Astrocyte (in vitro differentiated cells and primary cell): ENCODE data around the gene LHPP. TPM values are rescaled to one million over a fixed set of nuclear protein-coding genes. Genes with fewer than 3 reads are reported as not detected.

Experiments used
- DNase-seq: peaks from one replicate; pipeline ENCODE4 v3.0.0-alpha.2; 2010; ENCODE audit warnings: low read depth
- FAIRE-seq: peaks from 2 replicates; lab custom pipeline; 2011; peaks lifted over from hg19 to GRCh38; lab: Jason Lieb, UNC
- H2AFZ ChIP-seq: 2 replicates; pipeline ENCODE4 v1.6.0; 2012; ENCODE audit warnings: low read depth, low read length, inconsistent platforms
- H3K27ac ChIP-seq: 2 replicates; pipeline ENCODE4 v1.5.1; 2011; ENCODE audit warnings: low read depth, low read length, inconsistent platforms
- H3K27me3 ChIP-seq: 2 replicates; pipeline ENCODE4 v1.6.0; 2011; ENCODE audit warnings: low read length, inconsistent platforms; ENCODE audit not compliant: insufficient read depth
- H3K36me3 ChIP-seq: 2 replicates; pipeline ENCODE4 v1.5.1; 2011; ENCODE audit warnings: low read length, inconsistent platforms; ENCODE audit not compliant: insufficient read depth
- H3K4me1 ChIP-seq: 2 replicates; pipeline ENCODE4 v1.5.1; 2011; ENCODE audit warnings: low read length, inconsistent platforms; ENCODE audit not compliant: insufficient read depth
- H3K4me2 ChIP-seq: 2 replicates; pipeline ENCODE4 v1.6.0; 2012; ENCODE audit warnings: low read length, inconsistent platforms
- H3K4me3 ChIP-seq: 2 replicates; pipeline ENCODE4 v1.5.1; 2011; ENCODE audit warnings: low read depth, mild to moderate bottlenecking, low read length, inconsistent platforms; ENCODE audit not compliant: insufficient read depth
- H3K79me2 ChIP-seq: 2 replicates; pipeline ENCODE4 v1.6.0; 2012; ENCODE audit warnings: mild to moderate bottlenecking, low read length, inconsistent platforms; ENCODE audit not compliant: insufficient read depth
- H3K9ac ChIP-seq: 2 replicates; pipeline ENCODE4 v1.6.0; 2012; ENCODE audit warnings: mild to moderate bottlenecking, low read length, inconsistent platforms
- H3K9me3 ChIP-seq: 2 replicates; pipeline ENCODE4 v1.5.1; 2012; ENCODE audit warnings: low read depth, mild to moderate bottlenecking, low read length, inconsistent platforms; ENCODE audit not compliant: insufficient read depth
- H4K20me1 ChIP-seq: 2 replicates; pipeline ENCODE4 v1.6.0; 2012; ENCODE audit warnings: low read length, inconsistent platforms; ENCODE audit not compliant: insufficient read depth
- H3K27ac Mint-ChIP-seq: one replicate; pipeline ENCODE4 v1.8.0; 2021; ENCODE audit warnings: mild to moderate bottlenecking, mixed read lengths; ENCODE audit not compliant: unreplicated experiment
- H3K27me3 Mint-ChIP-seq: one replicate; pipeline ENCODE4 v1.8.0; 2021; ENCODE audit warnings: low read depth, mixed read lengths; ENCODE audit not compliant: unreplicated experiment
- H3K36me3 Mint-ChIP-seq: one replicate; pipeline ENCODE4 v1.8.0; 2021; ENCODE audit warnings: low read depth, mixed read lengths; ENCODE audit not compliant: unreplicated experiment
- H3K4me1 Mint-ChIP-seq: one replicate; pipeline ENCODE4 v1.8.0; 2021; ENCODE audit warnings: low read depth, mixed read lengths; ENCODE audit not compliant: unreplicated experiment
- H3K4me3 Mint-ChIP-seq: one replicate; pipeline ENCODE4 v1.8.0; 2021; ENCODE audit warnings: mild to moderate bottlenecking, moderate library complexity, mixed read lengths; ENCODE audit not compliant: unreplicated experiment
- H3K9me3 Mint-ChIP-seq: one replicate; pipeline ENCODE4 v1.8.0; 2021; ENCODE audit warnings: mild to moderate bottlenecking, mixed read lengths; ENCODE audit not compliant: unreplicated experiment
- EZH2 ChIP-seq: IDR thresholded peaks from 2 replicates; pipeline ENCODE4 v1.6.1; 2012; ENCODE audit warnings: mild to moderate bottlenecking, low read length, inconsistent platforms; ENCODE audit not compliant: insufficient read depth
- total RNA-seq: library from RNA; stranded (reverse); gene quantifications from 2 replicates; pipeline ENCODE4 v1.2.1, GENCODE V29; 2021
- TF ChIP-seq, protein P1 (sequence below): IDR thresholded peaks from 2 replicates; pipeline ENCODE4 v1.5.1; 2011; ENCODE audit warnings: low read depth, mild to moderate bottlenecking, inconsistent platforms, low read length, moderate library complexity; ENCODE audit not compliant: insufficient read depth

Gene LHPP
- total RNA-seq, 1 donor from 2014 or later: 6.9 TPM

DNA sequence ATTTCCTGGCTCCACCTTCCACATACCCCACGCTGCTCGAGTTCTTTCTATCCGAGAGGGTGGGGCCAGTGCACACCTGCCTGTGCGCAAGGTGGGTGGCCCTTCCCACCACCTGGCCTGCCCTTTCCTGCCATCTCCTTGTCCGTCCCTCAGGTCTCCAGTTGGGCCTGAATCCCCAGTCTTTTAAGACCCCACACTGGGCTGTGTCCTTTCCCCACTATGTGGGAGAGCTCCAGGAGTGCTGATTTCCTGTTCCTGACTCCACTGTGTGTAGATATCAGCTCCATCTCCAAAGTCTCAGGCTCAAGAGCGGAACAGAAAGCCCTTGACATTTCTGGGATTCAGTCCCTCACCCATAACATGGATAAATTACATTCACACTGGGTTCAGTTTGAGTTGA lies 20.1 kb downstream of the LHPP start:
- Histone ChIP-seq H2AFZ (no peak overlapping the region), H3K9ac (no peak overlapping the region), H3K79me2 (no peaks in the 10 kb centered on the region), H3K36me3 (no peaks in the 10 kb centered on the region), H3K27ac (no peak overlapping the region), H3K4me2 (no peak overlapping the region), H3K27me3 (no peaks in the 10 kb centered on the region), H3K4me1 (no peaks in the 10 kb centered on the region), H4K20me1 (peaks cover 10% of the 10 kb centered on the region), H3K4me3 (no peak overlapping the region), H3K9me3 (no peaks in the 10 kb centered on the region)
- Mint-ChIP-seq H3K4me3 (peak overlapping the region; percentile 54), H3K36me3 (peaks cover 14% of the 10 kb centered on the region), H3K4me1 (peaks cover 4% of the 10 kb centered on the region), H3K27me3 (peaks cover 8% of the 10 kb centered on the region), H3K27ac (no peak overlapping the region), H3K9me3 (peaks cover 3% of the 10 kb centered on the region)
- no peak for DNase-seq
- no peak for FAIRE-seq
- TF ChIP-seq, protein P1, sequence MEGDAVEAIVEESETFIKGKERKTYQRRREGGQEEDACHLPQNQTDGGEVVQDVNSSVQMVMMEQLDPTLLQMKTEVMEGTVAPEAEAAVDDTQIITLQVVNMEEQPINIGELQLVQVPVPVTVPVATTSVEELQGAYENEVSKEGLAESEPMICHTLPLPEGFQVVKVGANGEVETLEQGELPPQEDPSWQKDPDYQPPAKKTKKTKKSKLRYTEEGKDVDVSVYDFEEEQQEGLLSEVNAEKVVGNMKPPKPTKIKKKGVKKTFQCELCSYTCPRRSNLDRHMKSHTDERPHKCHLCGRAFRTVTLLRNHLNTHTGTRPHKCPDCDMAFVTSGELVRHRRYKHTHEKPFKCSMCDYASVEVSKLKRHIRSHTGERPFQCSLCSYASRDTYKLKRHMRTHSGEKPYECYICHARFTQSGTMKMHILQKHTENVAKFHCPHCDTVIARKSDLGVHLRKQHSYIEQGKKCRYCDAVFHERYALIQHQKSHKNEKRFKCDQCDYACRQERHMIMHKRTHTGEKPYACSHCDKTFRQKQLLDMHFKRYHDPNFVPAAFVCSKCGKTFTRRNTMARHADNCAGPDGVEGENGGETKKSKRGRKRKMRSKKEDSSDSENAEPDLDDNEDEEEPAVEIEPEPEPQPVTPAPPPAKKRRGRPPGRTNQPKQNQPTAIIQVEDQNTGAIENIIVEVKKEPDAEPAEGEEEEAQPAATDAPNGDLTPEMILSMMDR: no peak
- TF ChIP-seq EZH2: no peak

DNA sequence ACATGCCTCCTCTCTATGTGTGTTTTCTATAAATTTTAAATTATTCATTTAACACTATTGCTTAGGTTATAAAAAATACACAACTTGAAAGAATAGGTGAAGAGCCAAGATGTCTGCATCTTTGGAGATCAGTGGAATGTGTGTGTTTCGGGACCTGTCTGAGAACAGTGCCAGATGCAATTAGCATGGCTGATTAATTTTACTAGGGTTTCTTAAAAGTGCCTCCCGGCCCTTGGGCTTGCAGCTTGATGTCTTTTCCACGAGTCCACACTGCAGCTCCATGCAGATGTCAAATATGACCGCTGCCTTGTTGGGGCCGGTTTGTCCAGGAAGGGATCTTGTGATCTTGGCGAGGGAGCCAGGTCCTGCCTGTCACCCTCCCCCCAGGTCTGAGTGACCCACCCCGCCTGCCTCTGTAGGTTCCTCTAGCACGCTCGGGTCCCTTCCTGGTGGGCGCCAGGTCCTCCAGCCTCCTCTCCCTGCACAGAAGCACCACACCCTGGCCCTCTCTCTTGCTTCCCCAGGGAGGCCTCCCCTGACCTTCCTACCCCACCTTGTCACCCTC lies 20.7 kb downstream of the LHPP start:
- Histone ChIP-seq H3K9me3 (no peaks in the 10 kb centered on the region), H3K36me3 (no peaks in the 10 kb centered on the region), H3K9ac (no peak overlapping the region), H4K20me1 (peaks cover 10% of the 10 kb centered on the region), H3K27me3 (no peaks in the 10 kb centered on the region), H2AFZ (no peak overlapping the region), H3K79me2 (no peaks in the 10 kb centered on the region), H3K4me1 (no peaks in the 10 kb centered on the region), H3K4me2 (no peak overlapping the region), H3K4me3 (no peak overlapping the region), H3K27ac (no peak overlapping the region)
- TF ChIP-seq, protein P1: no peak
- no peak for TF ChIP-seq EZH2
- Mint-ChIP-seq H3K4me3 (no peak overlapping the region), H3K27me3 (peaks cover 8% of the 10 kb centered on the region), H3K27ac (no peak overlapping the region), H3K36me3 (peaks cover 19% of the 10 kb centered on the region), H3K9me3 (peaks cover 5% of the 10 kb centered on the region), H3K4me1 (peaks cover 4% of the 10 kb centered on the region)
- FAIRE-seq (no peak), DNase-seq (no peak)

DNA sequence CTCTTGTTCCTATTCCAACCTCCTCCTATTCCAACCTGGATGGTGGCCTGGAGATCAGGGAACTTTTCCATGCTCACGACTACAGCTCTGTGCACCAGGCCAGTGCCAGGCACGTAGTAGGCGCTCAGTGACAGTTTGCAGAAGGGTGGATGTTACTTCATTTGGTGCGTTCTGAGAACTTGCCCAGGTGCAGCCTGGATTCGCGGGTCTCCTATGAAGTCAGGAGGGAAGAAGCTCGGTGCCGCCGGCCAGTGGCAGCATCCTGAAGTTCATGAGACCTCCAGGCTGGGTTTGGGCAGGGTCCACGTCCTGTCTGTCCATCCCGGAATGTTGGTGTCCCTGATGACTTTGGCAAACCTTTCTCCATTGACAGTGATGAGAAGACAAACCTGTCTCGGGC lies 21.3 kb downstream of the LHPP start:
- no peak for DNase-seq
- no peaks in the 10 kb centered on the region for H3K9me3 ChIP-seq
- no peak overlapping the region for H3K4me2 ChIP-seq
- Mint-ChIP-seq H3K4me3 (no peak overlapping the region), H3K27ac (no peak overlapping the region), H3K4me1 (no peaks in the 10 kb centered on the region), H3K9me3 (peaks cover 5% of the 10 kb centered on the region), H3K27me3 (peaks cover 8% of the 10 kb centered on the region), H3K36me3 (peaks cover 20% of the 10 kb centered on the region)
- H3K27me3 ChIP-seq: no peaks in the 10 kb centered on the region
- no peaks in the 10 kb centered on the region for H3K4me1 ChIP-seq
- peaks cover 10% of the 10 kb centered on the region for H4K20me1 ChIP-seq
- TF ChIP-seq, protein P1: no peak
- no peak for TF ChIP-seq EZH2
- H3K36me3 ChIP-seq: no peaks in the 10 kb centered on the region
- H3K4me3 ChIP-seq: no peak overlapping the region
- no peaks in the 10 kb centered on the region for H3K79me2 ChIP-seq
- FAIRE-seq: no peak
- H3K9ac ChIP-seq: no peak overlapping the region
- H3K27ac ChIP-seq: no peak overlapping the region
- H2AFZ ChIP-seq: no peak overlapping the region
